ENCODE results near the gene SLC6A8.

DNA sequence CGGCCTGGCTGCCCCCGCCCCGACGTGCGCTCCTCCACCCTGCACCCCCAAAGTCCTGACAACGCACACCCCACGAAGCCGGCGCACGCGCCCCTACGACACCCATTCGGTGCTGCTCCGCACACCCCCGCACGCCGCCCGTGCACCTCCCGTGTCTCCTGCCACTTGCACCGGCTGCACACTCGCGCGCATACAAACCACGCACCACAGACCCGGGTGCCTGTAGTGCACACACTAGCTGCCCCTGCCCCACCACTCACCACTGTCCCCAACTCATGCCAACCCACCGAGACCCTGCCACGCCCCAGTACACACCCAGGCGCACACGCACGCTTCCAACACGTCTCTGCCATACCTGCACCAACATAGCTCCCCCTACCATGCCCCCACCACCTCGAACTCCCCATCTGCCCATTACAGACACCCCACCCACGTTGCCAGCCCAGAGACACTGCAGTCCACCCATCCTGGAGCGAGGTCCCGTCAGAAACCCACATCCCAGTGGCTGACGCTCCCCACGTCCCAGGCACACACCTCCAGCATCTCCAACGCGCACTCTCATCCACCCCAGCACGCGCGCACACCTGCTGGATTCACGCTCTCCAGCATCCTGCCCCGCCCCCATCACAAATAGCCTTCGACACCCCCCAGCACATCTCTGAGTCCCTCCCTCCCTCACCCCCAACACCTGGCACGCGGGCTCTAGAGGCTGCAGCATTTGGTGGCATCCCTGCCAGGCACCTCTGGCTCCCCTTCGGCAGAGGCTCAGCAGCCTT lies 44.9 kb upstream of the SLC6A8 start:
- TF ChIP-seq, protein P1, sequence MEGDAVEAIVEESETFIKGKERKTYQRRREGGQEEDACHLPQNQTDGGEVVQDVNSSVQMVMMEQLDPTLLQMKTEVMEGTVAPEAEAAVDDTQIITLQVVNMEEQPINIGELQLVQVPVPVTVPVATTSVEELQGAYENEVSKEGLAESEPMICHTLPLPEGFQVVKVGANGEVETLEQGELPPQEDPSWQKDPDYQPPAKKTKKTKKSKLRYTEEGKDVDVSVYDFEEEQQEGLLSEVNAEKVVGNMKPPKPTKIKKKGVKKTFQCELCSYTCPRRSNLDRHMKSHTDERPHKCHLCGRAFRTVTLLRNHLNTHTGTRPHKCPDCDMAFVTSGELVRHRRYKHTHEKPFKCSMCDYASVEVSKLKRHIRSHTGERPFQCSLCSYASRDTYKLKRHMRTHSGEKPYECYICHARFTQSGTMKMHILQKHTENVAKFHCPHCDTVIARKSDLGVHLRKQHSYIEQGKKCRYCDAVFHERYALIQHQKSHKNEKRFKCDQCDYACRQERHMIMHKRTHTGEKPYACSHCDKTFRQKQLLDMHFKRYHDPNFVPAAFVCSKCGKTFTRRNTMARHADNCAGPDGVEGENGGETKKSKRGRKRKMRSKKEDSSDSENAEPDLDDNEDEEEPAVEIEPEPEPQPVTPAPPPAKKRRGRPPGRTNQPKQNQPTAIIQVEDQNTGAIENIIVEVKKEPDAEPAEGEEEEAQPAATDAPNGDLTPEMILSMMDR (IDR thresholded peaks at IDR 0.05) = no peak
- TF ChIP-seq EZH2 (IDR thresholded peaks at IDR 0.05) (no peak), EZH2phosphoT487 (IDR thresholded peaks at IDR 0.05) (no peak)

Data from neural progenitor cell (in vitro differentiated cells).